ENCODE measurements around the gene KIF1A.

KIF1A gene

GRCh38 chr2:240789051-240789453, 31.0 kb downstream of the KIF1A start:
- no peaks in the 10 kb centered on the region for H4K20me1 ChIP-seq (ENCODE audit: insufficient read depth, low read length)
- H3K36me3 ChIP-seq (ENCODE audit: insufficient read depth, low read length), result no peaks in the 10 kb centered on the region
- peaks cover 6% of the 10 kb centered on the region; the same call in 1 of the 2 replicates for H3K27me3 ChIP-seq (ENCODE audit: insufficient read depth, low read length)
- H3K79me2 ChIP-seq (ENCODE audit: insufficient read depth, low read length), result no peaks in the 10 kb centered on the region
- TF ChIP-seq CTCF (IDR thresholded peaks at IDR 0.05; ENCODE audit: low read length) (no peak), EZH2 (IDR thresholded peaks at IDR 0.05; ENCODE audit: borderline replicate concordance, low read length) (no peak)
- no peaks in the 10 kb centered on the region for H3K9me3 ChIP-seq (ENCODE audit: low read length)
- H3F3A ChIP-seq (ENCODE audit: insufficient read depth, low read length), result no peaks in the 10 kb centered on the region
- no peak overlapping the region for H3K4me2 ChIP-seq (ENCODE audit: low read length)
- no peak overlapping the region for H3K9ac ChIP-seq (ENCODE audit: low read length)
- H3K4me1 ChIP-seq (ENCODE audit: insufficient read depth, low read length, severe bottlenecking), result no peaks in the 10 kb centered on the region
- H3K4me3 ChIP-seq (ENCODE audit: low read depth, low read length, poor library complexity, severe bottlenecking), result no peak overlapping the region
- H2AFZ ChIP-seq (ENCODE audit: low read length), result no peak overlapping the region
- H3K9me2 ChIP-seq (ENCODE audit: low read depth, low read length), result no peaks in the 10 kb centered on the region
- no peak overlapping the region for H3K27ac ChIP-seq (ENCODE audit: low read depth, low read length, poor library complexity, severe bottlenecking)

DNA sequence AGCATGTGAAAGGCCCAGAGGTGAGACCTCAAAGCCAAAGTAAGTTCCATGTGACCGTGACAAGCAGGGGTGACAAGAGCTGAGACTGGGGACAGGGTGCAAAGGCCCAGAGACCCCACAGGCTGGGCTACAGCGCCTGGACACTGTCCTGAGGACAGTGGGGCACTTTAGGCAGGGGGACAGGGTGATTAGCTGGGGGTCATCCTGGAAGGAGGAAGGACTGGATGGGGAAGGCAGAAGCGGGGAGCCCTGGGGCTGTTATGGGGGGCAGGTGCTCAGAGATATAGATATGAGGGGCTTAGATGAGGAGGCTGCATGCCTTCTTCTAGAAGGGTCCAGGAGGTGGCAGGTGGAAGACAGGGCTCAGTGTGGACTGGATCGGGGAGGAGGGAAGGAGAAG, 31.5 kb downstream of the KIF1A start:
- Histone ChIP-seq H3K27me3 (ENCODE audit: insufficient read depth, low read length) (peaks cover 6% of the 10 kb centered on the region; the same call in 1 of the 2 replicates), H3K4me3 (ENCODE audit: low read depth, low read length, poor library complexity, severe bottlenecking) (no peak overlapping the region), H3K27ac (ENCODE audit: low read depth, low read length, poor library complexity, severe bottlenecking) (no peak overlapping the region), H3K9me2 (ENCODE audit: low read depth, low read length) (no peaks in the 10 kb centered on the region), H3K4me2 (ENCODE audit: low read length) (no peak overlapping the region), H3F3A (ENCODE audit: insufficient read depth, low read length) (no peaks in the 10 kb centered on the region), H4K20me1 (ENCODE audit: insufficient read depth, low read length) (no peaks in the 10 kb centered on the region), H3K9me3 (ENCODE audit: low read length) (no peaks in the 10 kb centered on the region), H2AFZ (ENCODE audit: low read length) (no peak overlapping the region), H3K79me2 (ENCODE audit: insufficient read depth, low read length) (no peaks in the 10 kb centered on the region), H3K36me3 (ENCODE audit: insufficient read depth, low read length) (no peaks in the 10 kb centered on the region), H3K4me1 (ENCODE audit: insufficient read depth, low read length, severe bottlenecking) (no peaks in the 10 kb centered on the region), H3K9ac (ENCODE audit: low read length) (no peak overlapping the region)
- TF ChIP-seq CTCF (IDR thresholded peaks at IDR 0.05; ENCODE audit: low read length) (no peak), EZH2 (IDR thresholded peaks at IDR 0.05; ENCODE audit: borderline replicate concordance, low read length) (no peak)

DNA sequence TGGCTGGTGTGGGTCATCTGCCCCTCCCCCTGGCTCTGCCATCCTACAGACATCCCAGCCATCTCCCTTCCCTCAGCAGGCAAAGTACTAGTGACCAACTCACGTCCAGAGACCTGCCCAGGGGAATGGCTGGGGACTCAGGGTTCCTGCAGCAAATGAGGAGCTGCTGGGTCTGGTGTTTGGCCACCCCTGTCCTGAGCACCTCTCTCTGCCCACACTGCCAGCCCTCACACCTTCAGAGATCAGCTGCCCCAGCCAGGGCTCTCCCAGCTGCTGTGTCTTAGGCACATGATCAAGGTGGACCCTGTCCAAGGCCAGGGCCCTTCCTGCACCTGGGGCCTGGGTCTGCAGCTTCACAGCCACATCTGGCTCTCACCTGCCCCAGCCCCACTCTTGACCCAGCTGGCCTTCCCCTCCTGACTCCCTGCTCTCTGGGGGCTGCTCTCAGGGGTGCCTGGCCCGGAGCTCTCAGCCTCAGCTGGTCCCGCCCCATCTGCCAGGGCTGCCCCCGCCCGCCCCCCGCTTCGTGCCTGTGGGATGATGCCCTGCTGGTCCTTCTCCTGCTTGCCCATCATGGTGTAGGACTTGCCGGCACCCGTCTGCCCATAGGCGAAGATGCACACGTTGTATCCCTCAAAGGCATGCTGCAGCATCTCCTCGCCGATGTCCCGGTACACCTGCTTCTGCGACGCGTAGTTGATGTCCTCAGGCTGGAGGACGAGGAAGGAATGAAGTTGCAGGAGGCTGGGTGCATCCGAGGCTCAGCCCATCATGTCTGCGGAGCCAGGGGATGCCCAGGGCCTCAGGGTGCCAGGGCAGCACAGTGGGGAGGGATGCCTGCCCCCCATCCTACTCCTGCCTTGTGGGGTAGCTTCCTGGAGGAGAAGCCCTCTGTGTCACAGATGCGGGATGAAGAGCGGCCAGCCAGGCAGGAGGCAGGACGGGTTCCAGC, 32.2 kb downstream of the KIF1A start:
- Histone ChIP-seq H3K4me2 (ENCODE audit: low read length) (no peak overlapping the region), H3K9me2 (ENCODE audit: low read depth, low read length) (no peaks in the 10 kb centered on the region), H3K27ac (ENCODE audit: low read depth, low read length, poor library complexity, severe bottlenecking) (no peak overlapping the region), H2AFZ (ENCODE audit: low read length) (no peak overlapping the region), H3K79me2 (ENCODE audit: insufficient read depth, low read length) (no peaks in the 10 kb centered on the region), H3K4me3 (ENCODE audit: low read depth, low read length, poor library complexity, severe bottlenecking) (no peak overlapping the region), H3F3A (ENCODE audit: insufficient read depth, low read length) (no peaks in the 10 kb centered on the region), H3K9me3 (ENCODE audit: low read length) (no peaks in the 10 kb centered on the region), H4K20me1 (ENCODE audit: insufficient read depth, low read length) (no peaks in the 10 kb centered on the region), H3K36me3 (ENCODE audit: insufficient read depth, low read length) (no peaks in the 10 kb centered on the region), H3K27me3 (ENCODE audit: insufficient read depth, low read length) (no peaks in the 10 kb centered on the region), H3K4me1 (ENCODE audit: insufficient read depth, low read length, severe bottlenecking) (no peaks in the 10 kb centered on the region), H3K9ac (ENCODE audit: low read length) (no peak overlapping the region)
- TF ChIP-seq EZH2 (IDR thresholded peaks at IDR 0.05; ENCODE audit: borderline replicate concordance, low read length) (no peak), CTCF (IDR thresholded peaks at IDR 0.05; ENCODE audit: low read length) (no peak)

All from OCI-LY1 (cell line).